Measurements from ENCODE around the gene TMEM87B. TPM values are rescaled to one million over a fixed set of nuclear protein-coding genes. Genes with fewer than 3 reads are reported as not detected.

TMEM87B gene
- total RNA-seq, 1 experiment from 2014 or later, result 10.6 TPM

DNA sequence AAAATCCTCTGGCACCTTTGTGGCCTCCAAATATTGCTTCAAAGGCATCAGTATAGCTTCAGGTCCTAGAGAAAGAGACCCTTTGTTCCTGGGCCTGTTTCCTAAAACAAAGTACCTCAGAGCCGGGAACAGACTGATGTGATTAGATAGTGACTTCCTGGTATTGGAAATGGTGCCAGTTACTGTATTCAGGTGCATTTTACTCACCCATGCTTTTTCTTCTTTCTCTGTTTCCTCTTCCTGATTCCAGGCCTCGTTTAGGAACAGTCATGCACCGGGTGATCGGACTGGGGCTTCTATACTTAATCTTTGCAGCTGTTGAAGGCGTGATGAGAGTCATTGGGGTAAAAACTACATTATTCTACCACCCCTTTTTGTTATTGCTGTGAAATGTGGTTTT, 34.3 kb downstream of the TMEM87B start:
- H3K27ac Mint-ChIP-seq, result no peak overlapping the region
- no peaks in the 10 kb centered on the region for H3K27me3 Mint-ChIP-seq (ENCODE audit: low read depth)
- DNase-seq (ENCODE audit: low spot score), result no peak
- no peaks in the 10 kb centered on the region for H3K4me1 Mint-ChIP-seq
- H3K36me3 Mint-ChIP-seq, result peaks cover 16% of the 10 kb centered on the region
- H3K9me3 Mint-ChIP-seq, result no peaks in the 10 kb centered on the region
- H3K4me3 Mint-ChIP-seq, result no peak overlapping the region
- CTCF ChIA-PET, result no interaction called here
- no peak for ATAC-seq
- POLR2A ChIA-PET, result no interaction called here
- TF ChIP-seq, protein P1, sequence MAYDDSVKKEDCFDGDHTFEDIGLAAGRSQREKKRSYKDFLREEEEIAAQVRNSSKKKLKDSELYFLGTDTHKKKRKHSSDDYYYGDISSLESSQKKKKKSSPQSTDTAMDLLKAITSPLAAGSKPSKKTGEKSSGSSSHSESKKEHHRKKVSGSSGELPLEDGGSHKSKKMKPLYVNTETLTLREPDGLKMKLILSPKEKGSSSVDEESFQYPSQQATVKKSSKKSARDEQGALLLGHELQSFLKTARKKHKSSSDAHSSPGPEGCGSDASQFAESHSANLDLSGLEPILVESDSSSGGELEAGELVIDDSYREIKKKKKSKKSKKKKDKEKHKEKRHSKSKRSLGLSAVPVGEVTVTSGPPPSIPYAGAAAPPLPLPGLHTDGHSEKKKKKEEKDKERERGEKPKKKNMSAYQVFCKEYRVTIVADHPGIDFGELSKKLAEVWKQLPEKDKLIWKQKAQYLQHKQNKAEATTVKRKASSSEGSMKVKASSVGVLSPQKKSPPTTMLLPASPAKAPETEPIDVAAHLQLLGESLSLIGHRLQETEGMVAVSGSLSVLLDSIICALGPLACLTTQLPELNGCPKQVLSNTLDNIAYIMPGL (CRISPR knock-in tag; IDR thresholded peaks at IDR 0.05), result no peak
- TF ChIP-seq CREB1 (CRISPR knock-in tag; IDR thresholded peaks at IDR 0.05) (no peak), FOXK1 (CRISPR knock-in tag; IDR thresholded peaks at IDR 0.05) (no peak), ATF3 (CRISPR knock-in tag; conservative IDR thresholded peaks at IDR 0.05) (no peak), NFATC4 (CRISPR knock-in tag; IDR thresholded peaks at IDR 0.05) (no peak)

GRCh38 chr2:112092286-112093041, 37.4 kb downstream of the TMEM87B start:
- no peak for ATAC-seq
- CTCF ChIA-PET, result no interaction called here
- Mint-ChIP-seq H3K9me3 (no peaks in the 10 kb centered on the region), H3K4me1 (no peaks in the 10 kb centered on the region), H3K27ac (no peak overlapping the region), H3K36me3 (peaks cover 10% of the 10 kb centered on the region), H3K4me3 (no peak overlapping the region), H3K27me3 (ENCODE audit: low read depth) (no peaks in the 10 kb centered on the region)
- TF ChIP-seq NR2C2 (CRISPR knock-in tag; IDR thresholded peaks at IDR 0.05), result no peak
- DNase-seq (ENCODE audit: low spot score), result no peak
- POLR2A ChIA-PET, result no interaction called here

- DNase-seq (ENCODE audit: low spot score) (no peak), ATAC-seq (no peak)
- no peaks in the 10 kb centered on the region for H3K9me3 Mint-ChIP-seq
- H3K27ac Mint-ChIP-seq, result no peak overlapping the region
- ChIA-PET CTCF (no interaction called here), POLR2A (no interaction called here)
- peaks cover 8% of the 10 kb centered on the region for H3K36me3 Mint-ChIP-seq
- H3K27me3 Mint-ChIP-seq (ENCODE audit: low read depth), result no peaks in the 10 kb centered on the region
- no peaks in the 10 kb centered on the region for H3K4me1 Mint-ChIP-seq
- H3K4me3 Mint-ChIP-seq, result no peak overlapping the region
- TF ChIP-seq, protein P2, sequence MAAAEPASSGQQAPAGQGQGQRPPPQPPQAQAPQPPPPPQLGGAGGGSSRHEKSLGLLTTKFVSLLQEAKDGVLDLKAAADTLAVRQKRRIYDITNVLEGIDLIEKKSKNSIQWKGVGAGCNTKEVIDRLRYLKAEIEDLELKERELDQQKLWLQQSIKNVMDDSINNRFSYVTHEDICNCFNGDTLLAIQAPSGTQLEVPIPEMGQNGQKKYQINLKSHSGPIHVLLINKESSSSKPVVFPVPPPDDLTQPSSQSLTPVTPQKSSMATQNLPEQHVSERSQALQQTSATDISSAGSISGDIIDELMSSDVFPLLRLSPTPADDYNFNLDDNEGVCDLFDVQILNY (CRISPR knock-in tag; IDR thresholded peaks at IDR 0.05), result no peak
- TF ChIP-seq JUN (CRISPR knock-in tag; IDR thresholded peaks at IDR 0.05), result no peak
- TF ChIP-seq ZSCAN18 (CRISPR knock-in tag; IDR thresholded peaks at IDR 0.05), result no peak
- TF ChIP-seq, protein P3, sequence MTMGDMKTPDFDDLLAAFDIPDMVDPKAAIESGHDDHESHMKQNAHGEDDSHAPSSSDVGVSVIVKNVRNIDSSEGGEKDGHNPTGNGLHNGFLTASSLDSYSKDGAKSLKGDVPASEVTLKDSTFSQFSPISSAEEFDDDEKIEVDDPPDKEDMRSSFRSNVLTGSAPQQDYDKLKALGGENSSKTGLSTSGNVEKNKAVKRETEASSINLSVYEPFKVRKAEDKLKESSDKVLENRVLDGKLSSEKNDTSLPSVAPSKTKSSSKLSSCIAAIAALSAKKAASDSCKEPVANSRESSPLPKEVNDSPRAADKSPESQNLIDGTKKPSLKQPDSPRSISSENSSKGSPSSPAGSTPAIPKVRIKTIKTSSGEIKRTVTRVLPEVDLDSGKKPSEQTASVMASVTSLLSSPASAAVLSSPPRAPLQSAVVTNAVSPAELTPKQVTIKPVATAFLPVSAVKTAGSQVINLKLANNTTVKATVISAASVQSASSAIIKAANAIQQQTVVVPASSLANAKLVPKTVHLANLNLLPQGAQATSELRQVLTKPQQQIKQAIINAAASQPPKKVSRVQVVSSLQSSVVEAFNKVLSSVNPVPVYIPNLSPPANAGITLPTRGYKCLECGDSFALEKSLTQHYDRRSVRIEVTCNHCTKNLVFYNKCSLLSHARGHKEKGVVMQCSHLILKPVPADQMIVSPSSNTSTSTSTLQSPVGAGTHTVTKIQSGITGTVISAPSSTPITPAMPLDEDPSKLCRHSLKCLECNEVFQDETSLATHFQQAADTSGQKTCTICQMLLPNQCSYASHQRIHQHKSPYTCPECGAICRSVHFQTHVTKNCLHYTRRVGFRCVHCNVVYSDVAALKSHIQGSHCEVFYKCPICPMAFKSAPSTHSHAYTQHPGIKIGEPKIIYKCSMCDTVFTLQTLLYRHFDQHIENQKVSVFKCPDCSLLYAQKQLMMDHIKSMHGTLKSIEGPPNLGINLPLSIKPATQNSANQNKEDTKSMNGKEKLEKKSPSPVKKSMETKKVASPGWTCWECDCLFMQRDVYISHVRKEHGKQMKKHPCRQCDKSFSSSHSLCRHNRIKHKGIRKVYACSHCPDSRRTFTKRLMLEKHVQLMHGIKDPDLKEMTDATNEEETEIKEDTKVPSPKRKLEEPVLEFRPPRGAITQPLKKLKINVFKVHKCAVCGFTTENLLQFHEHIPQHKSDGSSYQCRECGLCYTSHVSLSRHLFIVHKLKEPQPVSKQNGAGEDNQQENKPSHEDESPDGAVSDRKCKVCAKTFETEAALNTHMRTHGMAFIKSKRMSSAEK (CRISPR knock-in tag; IDR thresholded peaks at IDR 0.05; ENCODE audit: borderline replicate concordance), result no peak
- TF ChIP-seq GRHL2 (CRISPR knock-in tag; IDR thresholded peaks at IDR 0.05; ENCODE audit: insufficient replicate concordance, severe bottlenecking), result no peak
- no peak for TF ChIP-seq ZNF396 (CRISPR knock-in tag; IDR thresholded peaks at IDR 0.05; ENCODE audit: borderline replicate concordance)
- no peak for TF ChIP-seq PRDM15 (CRISPR knock-in tag; IDR thresholded peaks at IDR 0.05)
- no peak for TF ChIP-seq NR1H2 (CRISPR knock-in tag; IDR thresholded peaks at IDR 0.05)
- no peak for TF ChIP-seq TP53 (CRISPR knock-in tag; IDR thresholded peaks at IDR 0.05)
- no peak for TF ChIP-seq NR3C1 (CRISPR knock-in tag; conservative IDR thresholded peaks at IDR 0.05; ENCODE audit: low read depth)
- TF ChIP-seq PREB (CRISPR knock-in tag; IDR thresholded peaks at IDR 0.05; ENCODE audit: borderline replicate concordance), result no peak
- no peak for TF ChIP-seq ZNF671 (CRISPR knock-in tag; IDR thresholded peaks at IDR 0.05)
Measured at GRCh38 chr2:112093216-112093615, 38.1 kb downstream of the TMEM87B start.
